ENCODE data around the gene RAB7B. TPM values are rescaled to one million over a fixed set of nuclear protein-coding genes. Genes with fewer than 3 reads are reported as not detected.

RAB7B gene
- total RNA-seq, 1 donor from 2014 or later, result not detected

- Mint-ChIP-seq H3K27ac (peak overlapping the region; percentile 3), H3K9me3 (peaks cover 6% of the 10 kb centered on the region), H3K4me1 (peaks cover 14% of the 10 kb centered on the region), H3K36me3 (no peaks in the 10 kb centered on the region), H3K27me3 (ENCODE audit: insufficient read depth, low read depth) (peaks cover 14% of the 10 kb centered on the region), H3K4me3 (no peak overlapping the region)
- H3K4me1 ChIP-seq, result peaks cover 7% of the 10 kb centered on the region
- no peaks in the 10 kb centered on the region for H4K20me1 ChIP-seq (ENCODE audit: low read depth)
- H2AFZ ChIP-seq (replicated peaks), result no peak overlapping the region
- no peak overlapping the region for H3K4me3 ChIP-seq
- peaks cover 19% of the 10 kb centered on the region for H3F3A ChIP-seq (ENCODE audit: low read depth)
- no peak overlapping the region for H3K4me2 ChIP-seq
- H3K79me2 ChIP-seq (ENCODE audit: low read depth), result no peaks in the 10 kb centered on the region
- H3K9me3 ChIP-seq (ENCODE audit: low read depth), result no peaks in the 10 kb centered on the region
- no peaks in the 10 kb centered on the region for H3K27me3 ChIP-seq
- no peak for TF ChIP-seq EZH2phosphoT487 (IDR thresholded peaks at IDR 0.05)
- peak; percentile 97 for TF ChIP-seq CTCF (IDR thresholded peaks at IDR 0.05)
- DNase-seq (ENCODE audit: low spot score), result peak; percentile 86
- H3K36me3 ChIP-seq, result no peaks in the 10 kb centered on the region
- H3K27ac ChIP-seq, result no peak overlapping the region
- no peak overlapping the region for H3K9ac ChIP-seq
Observed at GRCh38 chr1:205977402-205978014, 25.7 kb downstream of the RAB7B start.

GRCh38 chr1:205976708-205977401 is 26.3 kb downstream of the RAB7B start:
- DNase-seq (ENCODE audit: low spot score), result peak; percentile 18
- Mint-ChIP-seq H3K27me3 (ENCODE audit: insufficient read depth, low read depth) (peaks cover 14% of the 10 kb centered on the region), H3K4me1 (peaks cover 14% of the 10 kb centered on the region), H3K36me3 (no peaks in the 10 kb centered on the region), H3K27ac (peak overlapping the region; percentile 43), H3K4me3 (no peak overlapping the region), H3K9me3 (peaks cover 6% of the 10 kb centered on the region)
- peaks cover 19% of the 10 kb centered on the region for H3F3A ChIP-seq (ENCODE audit: low read depth)
- H3K4me2 ChIP-seq, result no peak overlapping the region
- H4K20me1 ChIP-seq (ENCODE audit: low read depth), result no peaks in the 10 kb centered on the region
- H3K9me3 ChIP-seq (ENCODE audit: low read depth), result no peaks in the 10 kb centered on the region
- H3K9ac ChIP-seq, result no peak overlapping the region
- no peak overlapping the region for H3K4me3 ChIP-seq
- no peaks in the 10 kb centered on the region for H3K36me3 ChIP-seq
- peaks cover 5% of the 10 kb centered on the region for H3K4me1 ChIP-seq
- H3K79me2 ChIP-seq (ENCODE audit: low read depth), result no peaks in the 10 kb centered on the region
- no peak overlapping the region for H2AFZ ChIP-seq (replicated peaks)
- H3K27ac ChIP-seq, result no peak overlapping the region
- H3K27me3 ChIP-seq, result no peaks in the 10 kb centered on the region
- TF ChIP-seq EZH2 (IDR thresholded peaks at IDR 0.05), result no peak
- TF ChIP-seq EZH2phosphoT487 (IDR thresholded peaks at IDR 0.05), result no peak
- no peak for TF ChIP-seq CTCF (IDR thresholded peaks at IDR 0.05)

GRCh38 chr1:205976036-205976435 is 27.2 kb downstream of the RAB7B start:
- Histone ChIP-seq H3K9ac (no peak overlapping the region), H3K79me2 (ENCODE audit: low read depth) (no peaks in the 10 kb centered on the region), H3K27me3 (no peaks in the 10 kb centered on the region), H3K9me3 (ENCODE audit: low read depth) (no peaks in the 10 kb centered on the region), H2AFZ (replicated peaks) (no peak overlapping the region), H3K4me2 (no peak overlapping the region), H3F3A (ENCODE audit: low read depth) (peaks cover 19% of the 10 kb centered on the region), H3K36me3 (no peaks in the 10 kb centered on the region), H3K4me3 (no peak overlapping the region), H4K20me1 (ENCODE audit: low read depth) (no peaks in the 10 kb centered on the region), H3K4me1 (peaks cover 5% of the 10 kb centered on the region), H3K27ac (no peak overlapping the region)
- TF ChIP-seq EZH2phosphoT487 (IDR thresholded peaks at IDR 0.05) (no peak), CTCF (IDR thresholded peaks at IDR 0.05) (no peak), EZH2 (IDR thresholded peaks at IDR 0.05) (no peak)
- peaks cover 14% of the 10 kb centered on the region for H3K27me3 Mint-ChIP-seq (ENCODE audit: insufficient read depth, low read depth)
- H3K4me1 Mint-ChIP-seq, result peaks cover 14% of the 10 kb centered on the region
- no peaks in the 10 kb centered on the region for H3K36me3 Mint-ChIP-seq
- no peak for DNase-seq (ENCODE audit: low spot score)
- no peak overlapping the region for H3K4me3 Mint-ChIP-seq
- H3K9me3 Mint-ChIP-seq, result peaks cover 6% of the 10 kb centered on the region
- H3K27ac Mint-ChIP-seq, result peak overlapping the region; percentile 43

All from neural progenitor cell (in vitro differentiated cells).